Loucy (cell line): ENCODE results near the gene ARHGEF10L.

ENCODE experiments used
- H2AFZ ChIP-seq: fragments of 200-600 bp; sonication (generic); 2 replicates; pipeline ENCODE4 v1.6.0; 2016; ENCODE audit warnings: antibody characterized with exemption, mild to moderate bottlenecking, low read length, moderate library complexity
- H3F3A ChIP-seq: fragments of 200-600 bp; 2 replicates; pipeline ENCODE4 v1.6.0; 2016; ENCODE audit warnings: antibody characterized with exemption, low read depth, mild to moderate bottlenecking
- H3K27me3 ChIP-seq: fragments of 200-600 bp; sonication (generic); 2 replicates; pipeline ENCODE4 v1.6.1; 2014; ENCODE audit warnings: low read length, mild to moderate bottlenecking; ENCODE audit not compliant: insufficient read depth, poor library complexity, severe bottlenecking
- H3K36me3 ChIP-seq: fragments of 200-600 bp; sonication (generic); 2 replicates; pipeline ENCODE4 v1.6.1; 2016; ENCODE audit warnings: low read length; ENCODE audit not compliant: insufficient read depth
- H3K4me1 ChIP-seq: fragments of 200-600 bp; sonication (generic); 2 replicates; pipeline ENCODE4 v1.5.1; 2014; ENCODE audit warnings: low read length, mild to moderate bottlenecking; ENCODE audit not compliant: insufficient read depth, poor library complexity, severe bottlenecking
- H3K4me2 ChIP-seq: fragments of 200-600 bp; sonication (generic); 2 replicates; pipeline ENCODE4 v1.6.0; 2014; ENCODE audit warnings: antibody characterized with exemption, low read length, low read depth, mild to moderate bottlenecking; ENCODE audit not compliant: poor library complexity, severe bottlenecking
- H3K4me3 ChIP-seq: fragments of 200-600 bp; sonication (generic); 2 replicates; pipeline ENCODE4 v1.5.1; 2014; ENCODE audit warnings: low read length, mild to moderate bottlenecking, mixed read lengths; ENCODE audit not compliant: poor library complexity, severe bottlenecking
- H3K79me2 ChIP-seq: fragments of 200-600 bp; sonication (generic); 2 replicates; pipeline ENCODE4 v1.6.1; 2014; ENCODE audit warnings: low read length; ENCODE audit not compliant: insufficient read depth
- H3K9ac ChIP-seq: fragments of 200-600 bp; sonication (generic); 2 replicates; pipeline ENCODE4 v1.6.0; 2014; ENCODE audit warnings: mild to moderate bottlenecking, low read depth, low read length, moderate library complexity; ENCODE audit not compliant: poor library complexity, severe bottlenecking
- H3K9me2 ChIP-seq: fragments of 200-600 bp; sonication (generic); replicated peaks from 2 replicates; pipeline ENCODE4 v1.6.1; 2016; ENCODE audit warnings: low read depth, low read length, mixed read lengths
- H3K9me3 ChIP-seq: fragments of 200-600 bp; sonication (generic); 2 replicates; pipeline ENCODE4 v1.6.1; 2014; ENCODE audit warnings: mild to moderate bottlenecking, antibody characterized with exemption, low read length, low read depth; ENCODE audit not compliant: insufficient read depth
- H4K20me1 ChIP-seq: fragments of 200-600 bp; sonication (generic); 2 replicates; pipeline ENCODE4 v1.6.0; 2014; ENCODE audit warnings: antibody characterized with exemption, low read length, mild to moderate bottlenecking; ENCODE audit not compliant: insufficient read depth, poor library complexity, severe bottlenecking
- EZH2phosphoT487 ChIP-seq: fragments of 200-600 bp; IDR thresholded peaks from 2 replicates; pipeline ENCODE4 v1.6.1; 2018; ENCODE audit warnings: antibody characterized with exemption, mild to moderate bottlenecking, moderate library complexity, borderline replicate concordance
- TF ChIP-seq, protein P1 (sequence below): fragments of 200-600 bp; sonication (generic); conservative IDR thresholded peaks from 2 replicates; pipeline ENCODE4 v1.5.1; 2014; ENCODE audit warnings: mild to moderate bottlenecking, antibody characterized with exemption, low read length

Gene ARHGEF10L

GRCh38 chr1:17558954-17559614 lies 19.6 kb downstream of the ARHGEF10L start:
- H3K4me3 ChIP-seq = no peak overlapping the region
- no peaks in the 10 kb centered on the region for H3K27me3 ChIP-seq
- no peaks in the 10 kb centered on the region for H3K4me1 ChIP-seq
- no peaks in the 10 kb centered on the region for H4K20me1 ChIP-seq
- H3K9ac ChIP-seq = no peak overlapping the region
- H3K9me2 ChIP-seq = no peaks in the 10 kb centered on the region
- no peak overlapping the region for H3K4me2 ChIP-seq
- no peaks in the 10 kb centered on the region for H3K79me2 ChIP-seq
- no peaks in the 10 kb centered on the region for H3K9me3 ChIP-seq
- TF ChIP-seq EZH2phosphoT487 = no peak
- TF ChIP-seq, protein P1, sequence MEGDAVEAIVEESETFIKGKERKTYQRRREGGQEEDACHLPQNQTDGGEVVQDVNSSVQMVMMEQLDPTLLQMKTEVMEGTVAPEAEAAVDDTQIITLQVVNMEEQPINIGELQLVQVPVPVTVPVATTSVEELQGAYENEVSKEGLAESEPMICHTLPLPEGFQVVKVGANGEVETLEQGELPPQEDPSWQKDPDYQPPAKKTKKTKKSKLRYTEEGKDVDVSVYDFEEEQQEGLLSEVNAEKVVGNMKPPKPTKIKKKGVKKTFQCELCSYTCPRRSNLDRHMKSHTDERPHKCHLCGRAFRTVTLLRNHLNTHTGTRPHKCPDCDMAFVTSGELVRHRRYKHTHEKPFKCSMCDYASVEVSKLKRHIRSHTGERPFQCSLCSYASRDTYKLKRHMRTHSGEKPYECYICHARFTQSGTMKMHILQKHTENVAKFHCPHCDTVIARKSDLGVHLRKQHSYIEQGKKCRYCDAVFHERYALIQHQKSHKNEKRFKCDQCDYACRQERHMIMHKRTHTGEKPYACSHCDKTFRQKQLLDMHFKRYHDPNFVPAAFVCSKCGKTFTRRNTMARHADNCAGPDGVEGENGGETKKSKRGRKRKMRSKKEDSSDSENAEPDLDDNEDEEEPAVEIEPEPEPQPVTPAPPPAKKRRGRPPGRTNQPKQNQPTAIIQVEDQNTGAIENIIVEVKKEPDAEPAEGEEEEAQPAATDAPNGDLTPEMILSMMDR = no peak
- no peaks in the 10 kb centered on the region for H3K36me3 ChIP-seq
- no peak overlapping the region for H2AFZ ChIP-seq
- H3F3A ChIP-seq = no peaks in the 10 kb centered on the region

DNA sequence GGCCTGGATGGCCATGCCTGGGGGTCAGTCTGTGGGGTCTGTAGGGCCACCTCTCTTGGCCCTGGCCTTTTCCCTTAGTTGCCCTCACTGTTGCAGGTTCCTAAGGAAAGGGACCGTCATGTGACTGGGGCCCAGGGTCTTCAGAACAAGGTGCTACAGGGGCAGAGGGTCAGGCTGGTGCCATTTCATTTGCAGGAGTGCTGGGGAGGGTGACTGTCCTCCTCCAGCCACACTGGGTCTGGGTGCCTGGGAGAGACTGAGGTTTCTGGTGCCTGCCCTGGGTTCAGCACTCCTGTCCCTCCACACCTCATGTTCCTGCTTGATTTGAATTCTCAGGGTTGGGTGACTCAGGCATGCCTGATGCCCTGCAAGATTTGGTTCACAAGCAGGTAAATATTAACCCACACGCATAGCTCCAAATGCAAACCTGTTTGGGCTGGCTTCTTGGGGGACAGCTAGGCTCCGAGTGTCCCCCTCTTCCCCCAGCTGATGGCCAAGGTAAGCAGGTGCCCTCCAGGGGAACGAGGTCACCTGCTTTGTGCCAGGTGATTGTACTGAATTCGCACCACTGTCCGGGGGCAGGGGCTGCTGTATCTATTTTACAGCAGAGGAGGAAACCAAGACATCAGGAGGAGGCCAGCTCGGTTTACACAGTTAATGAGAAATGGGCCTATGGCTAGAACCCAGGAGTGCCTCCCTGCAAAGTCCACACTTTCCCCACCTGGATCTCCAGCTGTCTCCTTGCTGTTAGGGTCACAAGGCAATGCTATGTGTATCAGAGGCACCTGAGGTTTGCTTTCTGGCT lies 20.3 kb downstream of the ARHGEF10L start:
- no peaks in the 10 kb centered on the region for H3K36me3 ChIP-seq
- no peak overlapping the region for H3K4me2 ChIP-seq

DNA sequence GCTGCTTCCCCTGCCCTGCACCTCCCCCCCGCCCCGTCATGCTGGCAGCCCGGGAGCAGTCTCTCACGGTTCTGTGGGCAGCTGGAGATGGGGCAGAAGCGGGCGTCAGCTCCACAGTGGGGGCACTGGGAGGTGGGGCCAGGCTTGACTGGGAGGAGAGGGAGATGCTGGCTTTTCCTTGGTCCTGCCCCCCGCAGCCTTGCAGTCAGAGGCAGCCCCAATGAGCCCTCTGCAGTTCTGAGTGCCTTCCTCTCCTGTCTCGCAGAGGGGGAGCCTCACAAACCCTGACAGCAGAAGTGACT lies 21.7 kb downstream of the ARHGEF10L start:
- Histone ChIP-seq H3K36me3 (no peaks in the 10 kb centered on the region), H3K27me3 (no peaks in the 10 kb centered on the region), H3K4me1 (no peaks in the 10 kb centered on the region), H3K4me3 (no peak overlapping the region), H3K9me2 (no peaks in the 10 kb centered on the region), H3K9ac (no peak overlapping the region), H4K20me1 (no peaks in the 10 kb centered on the region), H3K4me2 (no peak overlapping the region), H3K9me3 (no peaks in the 10 kb centered on the region), H3K79me2 (no peaks in the 10 kb centered on the region), H3F3A (no peaks in the 10 kb centered on the region), H2AFZ (no peak overlapping the region)
- TF ChIP-seq EZH2phosphoT487 = no peak
- TF ChIP-seq, protein P1 = no peak

More for the DNA sequence above, 20.3 kb downstream of the ARHGEF10L start:
- no peaks in the 10 kb centered on the region for H3F3A ChIP-seq
- no peak overlapping the region for H3K4me3 ChIP-seq
- H3K9me2 ChIP-seq = no peaks in the 10 kb centered on the region
- no peaks in the 10 kb centered on the region for H3K9me3 ChIP-seq
- H3K79me2 ChIP-seq = no peaks in the 10 kb centered on the region
- H3K4me1 ChIP-seq = no peaks in the 10 kb centered on the region
- H3K9ac ChIP-seq = no peak overlapping the region
- H3K27me3 ChIP-seq = no peaks in the 10 kb centered on the region
- no peaks in the 10 kb centered on the region for H4K20me1 ChIP-seq
- H2AFZ ChIP-seq = no peak overlapping the region
- TF ChIP-seq, protein P1 = no peak
- no peak for TF ChIP-seq EZH2phosphoT487
